Osteoblast (primary cell): ENCODE data around the gene SELPLG. TPM values are rescaled to one million over a fixed set of nuclear protein-coding genes. Genes with fewer than 3 reads are reported as not detected.

Source experiments
- DNase-seq: peaks from one replicate; pipeline ENCODE4 v3.0.0; 2011; ENCODE audit warnings: low spot score, mixed read lengths; ENCODE audit not compliant: insufficient read length; ENCODE audit errors: missing footprints
- H2AFZ ChIP-seq: 2 replicates; pipeline ENCODE4 v1.6.0; 2011; ENCODE audit warnings: mild to moderate bottlenecking, low read length
- H3K27ac ChIP-seq: 2 replicates; pipeline ENCODE4 v1.5.1; 2011; ENCODE audit warnings: mild to moderate bottlenecking, low read depth, low read length, moderate library complexity
- H3K27me3 ChIP-seq: 2 replicates; pipeline ENCODE4 v1.6.0; 2012; ENCODE audit warnings: mild to moderate bottlenecking, control low read depth, inconsistent platforms, low read length, moderate library complexity; ENCODE audit not compliant: insufficient read depth
- H3K36me3 ChIP-seq: 2 replicates; pipeline ENCODE4 v1.5.1; 2011; ENCODE audit warnings: mild to moderate bottlenecking, low read length, control low read depth, moderate library complexity; ENCODE audit not compliant: insufficient read depth
- H3K4me1 ChIP-seq: 2 replicates; pipeline ENCODE4 v1.5.1; 2011; ENCODE audit warnings: mild to moderate bottlenecking, low read length, control low read depth, moderate library complexity; ENCODE audit not compliant: insufficient read depth
- H3K4me2 ChIP-seq: 2 replicates; pipeline ENCODE4 v1.6.0; 2011; ENCODE audit warnings: mild to moderate bottlenecking, low read length; ENCODE audit not compliant: insufficient read depth
- H3K4me3 ChIP-seq: fragments of 200-600 bp; sonication (generic); 3 replicates; pipeline ENCODE4 v1.5.1; 2012; ENCODE audit warnings: mild to moderate bottlenecking, low read length, inconsistent platforms; ENCODE audit not compliant: insufficient read depth
- H3K79me2 ChIP-seq: 2 replicates; pipeline ENCODE4 v1.6.0; 2012; ENCODE audit warnings: mild to moderate bottlenecking, low read length, control low read depth, inconsistent platforms; ENCODE audit not compliant: insufficient read depth
- H3K9me3 ChIP-seq: 2 replicates; pipeline ENCODE4 v1.5.1; 2011; ENCODE audit warnings: low read depth, low read length, control low read depth
- H4K20me1 ChIP-seq: 2 replicates; pipeline ENCODE4 v1.6.0; 2012; ENCODE audit warnings: mild to moderate bottlenecking, low read length, control low read depth; ENCODE audit not compliant: insufficient read depth
- CTCF ChIP-seq: IDR thresholded peaks from 2 replicates; pipeline ENCODE4 v1.5.1; 2011; ENCODE audit warnings: mild to moderate bottlenecking, low read depth, low read length, moderate library complexity; ENCODE audit errors: extremely low read depth
- total RNA-seq: library from RNA; depleted of rRNA; stranded (reverse); fragments of >200 nt; gene quantifications from 2 replicates; pipeline ENCODE4 v1.2.3, GENCODE V29; 2012

Gene SELPLG
- total RNA-seq, 1 donor: 1.1 TPM

DNA sequence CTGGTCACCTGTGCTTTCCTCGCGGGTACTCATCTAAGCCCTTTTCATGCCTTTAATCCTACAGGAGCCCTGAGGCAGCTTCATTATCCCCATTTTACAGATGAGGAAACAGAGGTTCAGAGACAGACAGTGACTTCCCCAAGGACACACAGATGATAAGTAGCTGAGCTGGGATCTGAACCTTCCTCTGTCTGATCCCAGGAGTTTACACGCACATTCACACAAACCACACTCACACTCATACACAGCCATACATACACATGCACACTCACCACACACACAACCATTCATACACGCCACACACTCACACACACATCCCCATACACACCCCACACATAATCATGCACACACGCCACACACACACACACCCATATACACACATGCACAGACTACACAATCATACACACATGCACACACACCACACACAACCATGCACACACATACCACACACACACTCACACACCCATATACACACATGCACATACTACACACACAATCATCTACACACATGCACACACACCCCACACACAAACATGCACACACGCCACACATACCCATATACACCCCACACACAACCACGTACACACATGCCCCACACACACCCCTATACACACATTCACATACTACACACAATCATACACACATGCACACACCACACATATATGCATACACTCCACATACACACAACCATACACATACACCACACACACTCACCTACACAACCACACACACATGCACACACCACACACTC, 38.6 kb downstream of the SELPLG start:
- Histone ChIP-seq H3K4me3 (no peak overlapping the region), H3K4me1 (peaks cover 8% of the 10 kb centered on the region), H3K27me3 (no peaks in the 10 kb centered on the region), H3K9me3 (no peaks in the 10 kb centered on the region), H3K27ac (no peak overlapping the region), H4K20me1 (peaks cover 3% of the 10 kb centered on the region), H2AFZ (no peak overlapping the region), H3K36me3 (peaks cover 4% of the 10 kb centered on the region), H3K4me2 (peak overlapping the region; percentile 88), H3K79me2 (peaks cover 8% of the 10 kb centered on the region)
- TF ChIP-seq CTCF: no peak
- DNase-seq: no peak

DNA sequence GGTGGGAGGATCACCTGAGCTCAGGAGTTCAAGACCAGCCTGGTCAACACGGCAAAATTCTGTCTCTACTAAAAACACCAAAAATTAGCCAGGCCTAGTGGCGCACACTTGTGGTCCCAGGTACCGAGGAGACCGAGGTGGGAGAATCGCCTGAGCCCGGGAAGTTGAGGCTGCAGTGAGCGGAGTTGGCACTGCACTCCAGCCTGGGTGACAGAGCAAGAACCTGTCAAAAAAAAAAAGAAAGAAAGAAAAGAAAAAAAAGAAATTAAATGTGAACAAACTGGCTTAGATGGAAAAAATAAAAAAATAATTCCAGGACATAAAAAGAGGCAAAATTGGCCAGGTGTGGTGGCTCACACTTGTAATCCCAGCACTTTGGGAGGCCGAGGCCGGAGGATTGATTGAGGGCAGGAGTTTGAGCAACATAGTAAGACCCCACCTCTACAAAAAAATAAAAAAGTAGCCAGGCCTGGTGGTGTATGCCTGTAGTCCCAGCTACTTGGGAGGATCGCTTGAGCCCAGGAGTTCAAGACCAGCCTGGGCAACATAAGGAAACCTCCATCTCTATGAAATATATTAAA, 39.3 kb downstream of the SELPLG start:
- TF ChIP-seq CTCF: no peak

DNA sequence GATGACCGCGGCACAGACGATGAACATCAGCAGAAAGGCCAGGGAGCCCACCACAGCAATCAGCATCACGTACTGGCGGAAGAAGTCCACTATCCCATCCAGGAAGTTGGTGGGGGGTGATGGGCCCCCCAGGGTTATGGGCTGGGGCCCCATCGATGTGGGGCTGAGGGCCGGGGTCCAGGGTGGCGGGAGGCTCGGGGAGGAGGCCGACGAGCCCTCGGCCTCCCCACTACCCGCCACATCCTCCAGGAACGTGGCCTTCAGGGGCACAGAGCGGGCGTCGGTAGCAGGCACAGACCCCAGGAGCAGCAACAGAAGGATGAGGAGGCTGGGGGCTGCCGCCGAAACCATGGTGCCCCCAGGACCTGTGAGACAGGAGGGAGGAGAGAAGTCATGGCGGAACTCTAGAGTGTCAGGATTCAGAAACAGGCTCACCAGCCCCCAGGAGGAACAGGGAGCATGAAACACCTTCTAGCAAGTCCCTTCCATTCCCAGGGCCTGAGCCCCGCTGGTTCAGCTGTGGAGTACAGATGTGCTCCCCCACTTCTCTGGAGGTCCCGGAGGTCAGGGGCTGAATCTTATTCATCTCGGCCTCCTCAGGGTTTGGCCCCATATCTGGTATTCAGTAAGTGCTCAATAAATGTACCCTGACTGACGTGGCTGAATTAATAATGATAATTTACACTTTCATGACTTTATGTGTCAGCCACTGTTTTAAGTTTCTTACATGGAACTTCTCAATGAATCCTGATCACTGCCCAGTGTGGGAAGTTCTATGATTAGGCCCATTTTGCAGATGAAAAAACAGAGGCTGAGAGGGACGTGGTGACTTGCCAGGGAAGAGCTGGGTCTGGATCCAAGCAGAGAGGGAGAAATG, 41.4 kb downstream of the SELPLG start:
- no peak for TF ChIP-seq CTCF
- no peak overlapping the region for H3K4me3 ChIP-seq
- H3K27me3 ChIP-seq: no peaks in the 10 kb centered on the region
- peaks cover 6% of the 10 kb centered on the region for H3K4me1 ChIP-seq
- no peaks in the 10 kb centered on the region for H3K9me3 ChIP-seq
- H2AFZ ChIP-seq: no peak overlapping the region
- no peak overlapping the region for H3K4me2 ChIP-seq
- peaks cover 3% of the 10 kb centered on the region for H4K20me1 ChIP-seq
- peaks cover 4% of the 10 kb centered on the region for H3K36me3 ChIP-seq
- H3K27ac ChIP-seq: no peak overlapping the region
- DNase-seq: peak; percentile 66
- H3K79me2 ChIP-seq: peaks cover 8% of the 10 kb centered on the region

More for the DNA sequence above, 39.3 kb downstream of the SELPLG start:
- DNase-seq: no peak
- peaks cover 8% of the 10 kb centered on the region for H3K4me1 ChIP-seq
- H3K79me2 ChIP-seq: peaks cover 8% of the 10 kb centered on the region
- no peak overlapping the region for H3K4me3 ChIP-seq
- H4K20me1 ChIP-seq: peaks cover 3% of the 10 kb centered on the region
- H2AFZ ChIP-seq: no peak overlapping the region
- H3K4me2 ChIP-seq: no peak overlapping the region
- H3K36me3 ChIP-seq: peaks cover 4% of the 10 kb centered on the region
- no peaks in the 10 kb centered on the region for H3K27me3 ChIP-seq
- no peaks in the 10 kb centered on the region for H3K9me3 ChIP-seq
- no peak overlapping the region for H3K27ac ChIP-seq
